ENCODE data around the gene TSGA10IP. TPM values are rescaled to one million over a fixed set of nuclear protein-coding genes. Genes with fewer than 3 reads are reported as not detected.

Gene TSGA10IP
- polyA plus RNA-seq, 1 donor (not counting 4 experiments of a cell fraction or from before 2014, with no cell fraction given), result not detected

DNA sequence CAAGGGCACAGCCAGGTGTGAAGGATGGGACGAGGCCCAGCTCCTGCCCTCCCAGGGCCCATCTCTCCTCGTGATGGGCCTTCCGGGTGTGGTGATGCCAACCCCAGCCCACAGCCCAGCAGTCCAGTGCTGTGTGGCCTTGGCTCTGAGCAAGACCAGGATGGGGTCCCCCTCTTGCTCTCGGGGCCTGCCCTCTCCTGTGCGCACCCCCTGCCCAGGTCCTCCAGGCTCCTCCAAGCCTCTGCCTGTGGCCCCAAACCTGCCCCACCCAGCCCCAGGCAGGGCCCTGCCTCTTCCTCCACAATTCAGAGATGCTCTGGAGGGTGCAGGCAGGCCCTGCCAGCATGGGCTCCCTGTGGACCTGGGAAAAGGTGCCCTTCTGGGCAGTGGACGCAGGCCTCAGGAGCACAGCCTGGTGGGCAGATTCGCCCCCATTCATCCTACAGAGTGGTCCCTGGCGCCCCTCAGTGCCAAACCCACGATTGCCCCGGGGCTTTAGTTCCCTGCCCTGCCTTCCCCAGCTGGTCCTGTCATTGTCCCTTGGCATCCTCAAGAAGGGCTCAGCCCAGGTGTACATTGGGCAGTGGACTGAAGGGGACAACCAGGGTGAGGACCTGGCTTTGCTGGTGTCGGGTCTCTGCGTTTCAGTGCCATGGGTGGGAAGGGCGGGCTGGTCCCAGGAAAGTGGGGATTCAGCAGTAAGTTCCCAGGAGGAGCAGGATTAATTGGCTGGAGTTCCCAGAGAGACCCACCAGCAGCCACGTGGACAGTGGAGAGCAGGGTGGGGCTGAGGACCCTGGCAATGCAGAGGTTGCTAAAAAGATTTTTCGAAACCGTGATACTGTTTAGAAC is 36.9 kb downstream of the TSGA10IP start:
- H3K4me2 ChIP-seq (ENCODE audit: control insufficient read depth, extremely low read depth, insufficient read depth, low read depth, low read length), result no peak overlapping the region
- no peak overlapping the region for H3K9ac ChIP-seq (ENCODE audit: control insufficient read depth, extremely low read depth, insufficient read depth, low read length)
- H3K9me3 ChIP-seq (ENCODE audit: control insufficient read depth, low read depth, low read length), result no peaks in the 10 kb centered on the region
- dilution Hi-C loops (cut with MboI; ENCODE audit: extremely low pct_ligation_motif_present, low sequenced_read_pairs), result no loop called here
- H3K4me1 ChIP-seq (ENCODE audit: control insufficient read depth, extremely low read depth, insufficient read depth, low read length), result no peaks in the 10 kb centered on the region
- no peak overlapping the region for H2AFZ ChIP-seq (ENCODE audit: control insufficient read depth, low read length)
- H3K4me3 ChIP-seq (ENCODE audit: control insufficient read depth in 2 of 3, extremely low read depth in 1 of 3, insufficient read depth in 2 of 3, low read depth in 1 of 3, low read length in 3 of 3), result no peak overlapping the region
- FAIRE-seq (no peak), DNase-seq (ENCODE audit: low read depth, low spot score) (no peak)
- no peaks in the 10 kb centered on the region for H3K79me2 ChIP-seq (ENCODE audit: control insufficient read depth, insufficient read depth, low read length)
- no peaks in the 10 kb centered on the region for H4K20me1 ChIP-seq (ENCODE audit: control insufficient read depth, extremely low read depth, insufficient read depth, low read length)
- TF ChIP-seq, protein P1, sequence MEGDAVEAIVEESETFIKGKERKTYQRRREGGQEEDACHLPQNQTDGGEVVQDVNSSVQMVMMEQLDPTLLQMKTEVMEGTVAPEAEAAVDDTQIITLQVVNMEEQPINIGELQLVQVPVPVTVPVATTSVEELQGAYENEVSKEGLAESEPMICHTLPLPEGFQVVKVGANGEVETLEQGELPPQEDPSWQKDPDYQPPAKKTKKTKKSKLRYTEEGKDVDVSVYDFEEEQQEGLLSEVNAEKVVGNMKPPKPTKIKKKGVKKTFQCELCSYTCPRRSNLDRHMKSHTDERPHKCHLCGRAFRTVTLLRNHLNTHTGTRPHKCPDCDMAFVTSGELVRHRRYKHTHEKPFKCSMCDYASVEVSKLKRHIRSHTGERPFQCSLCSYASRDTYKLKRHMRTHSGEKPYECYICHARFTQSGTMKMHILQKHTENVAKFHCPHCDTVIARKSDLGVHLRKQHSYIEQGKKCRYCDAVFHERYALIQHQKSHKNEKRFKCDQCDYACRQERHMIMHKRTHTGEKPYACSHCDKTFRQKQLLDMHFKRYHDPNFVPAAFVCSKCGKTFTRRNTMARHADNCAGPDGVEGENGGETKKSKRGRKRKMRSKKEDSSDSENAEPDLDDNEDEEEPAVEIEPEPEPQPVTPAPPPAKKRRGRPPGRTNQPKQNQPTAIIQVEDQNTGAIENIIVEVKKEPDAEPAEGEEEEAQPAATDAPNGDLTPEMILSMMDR (optimal IDR thresholded peaks at IDR 0.05 in 1 of 3, IDR thresholded peaks at IDR 0.05 in 1 of 3, conservative IDR thresholded peaks at IDR 0.05 in 1 of 3; ENCODE audit: extremely low read depth in 1 of 3, insufficient read depth in 2 of 3, low read length in 3 of 3), result no peak
- TF ChIP-seq EZH2 (IDR thresholded peaks at IDR 0.05; ENCODE audit: low read length), result no peak
- no peak overlapping the region for H3K27ac ChIP-seq (ENCODE audit: control insufficient read depth, insufficient read depth, low read length)
- H3K27me3 ChIP-seq (ENCODE audit: control insufficient read depth, extremely low read depth, insufficient read depth, low read length), result no peaks in the 10 kb centered on the region
- H3K9me1 ChIP-seq (ENCODE audit: control insufficient read depth, extremely low read depth, insufficient read depth, low read length), result no peaks in the 10 kb centered on the region
- H3K36me3 ChIP-seq (ENCODE audit: control insufficient read depth in 2 of 2, extremely low read depth in 1 of 2, insufficient read depth in 2 of 2, low read length in 2 of 2), result peaks cover 10 to 14% of the 10 kb centered on the region in 2 experiments

DNA sequence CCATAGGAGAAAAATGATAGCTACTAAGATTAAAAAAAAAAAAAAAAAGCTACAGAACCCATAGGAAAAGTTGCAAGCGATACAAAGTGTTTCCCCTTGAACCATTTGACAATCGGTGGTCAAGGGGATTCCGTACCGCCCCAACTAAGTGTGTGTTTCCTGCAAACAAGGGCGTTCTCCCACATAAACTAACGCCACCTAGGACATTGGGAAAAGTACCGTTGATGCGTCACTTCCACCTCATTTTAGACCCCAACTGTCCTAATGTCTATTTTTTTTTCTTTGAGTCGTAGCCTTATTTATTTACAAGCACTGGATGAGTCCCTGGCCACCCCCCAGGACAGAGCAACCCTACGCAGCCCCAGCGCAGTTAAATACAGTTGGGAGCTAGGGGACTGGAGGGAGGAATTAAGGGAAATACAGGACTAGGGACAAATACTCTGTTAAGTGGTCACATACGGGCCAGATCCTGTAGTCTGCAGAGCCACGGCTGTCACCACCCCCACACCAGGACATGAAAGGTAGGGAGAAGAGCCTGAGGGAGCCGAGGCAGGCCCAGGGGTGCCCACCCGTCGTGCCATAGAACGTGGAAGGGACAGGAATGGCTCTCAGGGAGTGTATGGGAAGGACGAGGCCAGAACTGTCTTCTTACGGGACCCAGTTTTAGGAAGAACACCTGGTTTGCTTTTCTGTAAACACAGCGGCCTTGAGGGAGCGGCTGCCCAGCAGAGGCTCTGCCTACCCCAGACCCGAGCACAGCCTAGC is 37.7 kb downstream of the TSGA10IP start:
- Histone ChIP-seq H3K9ac (ENCODE audit: control insufficient read depth, extremely low read depth, insufficient read depth, low read length) (no peak overlapping the region), H2AFZ (ENCODE audit: control insufficient read depth, low read length) (no peak overlapping the region), H3K27me3 (ENCODE audit: control insufficient read depth, extremely low read depth, insufficient read depth, low read length) (no peaks in the 10 kb centered on the region), H3K9me1 (ENCODE audit: control insufficient read depth, extremely low read depth, insufficient read depth, low read length) (no peaks in the 10 kb centered on the region), H3K36me3 (ENCODE audit: control insufficient read depth in 2 of 2, extremely low read depth in 1 of 2, insufficient read depth in 2 of 2, low read length in 2 of 2) (peaks cover 3 to 6% of the 10 kb centered on the region in 2 experiments), H3K4me2 (ENCODE audit: control insufficient read depth, extremely low read depth, insufficient read depth, low read depth, low read length) (no peak overlapping the region), H3K4me1 (ENCODE audit: control insufficient read depth, extremely low read depth, insufficient read depth, low read length) (no peaks in the 10 kb centered on the region), H3K9me3 (ENCODE audit: control insufficient read depth, low read depth, low read length) (no peaks in the 10 kb centered on the region), H4K20me1 (ENCODE audit: control insufficient read depth, extremely low read depth, insufficient read depth, low read length) (no peaks in the 10 kb centered on the region), H3K27ac (ENCODE audit: control insufficient read depth, insufficient read depth, low read length) (no peak overlapping the region), H3K79me2 (ENCODE audit: control insufficient read depth, insufficient read depth, low read length) (no peaks in the 10 kb centered on the region), H3K4me3 (ENCODE audit: control insufficient read depth in 2 of 3, extremely low read depth in 1 of 3, insufficient read depth in 2 of 3, low read depth in 1 of 3, low read length in 3 of 3) (no peak overlapping the region)
- dilution Hi-C loops (cut with MboI; ENCODE audit: extremely low pct_ligation_motif_present, low sequenced_read_pairs), result no loop called here
- no peak for FAIRE-seq
- DNase-seq (ENCODE audit: low read depth, low spot score), result no peak
- TF ChIP-seq, protein P1 (optimal IDR thresholded peaks at IDR 0.05 in 1 of 3, IDR thresholded peaks at IDR 0.05 in 1 of 3, conservative IDR thresholded peaks at IDR 0.05 in 1 of 3; ENCODE audit: extremely low read depth in 1 of 3, insufficient read depth in 2 of 3, low read length in 3 of 3), result no peak
- TF ChIP-seq EZH2 (IDR thresholded peaks at IDR 0.05; ENCODE audit: low read length), result no peak

All from keratinocyte (primary cell).